GM21737 (cell line): ENCODE results near the gene SPNS2.

Experiments used
- ATAC-seq: cut with Tn5 transposase; IDR thresholded peaks from one replicate; pipeline ENCODE4 v1.9.1; 2021; ENCODE audit warnings: mild to moderate bottlenecking, moderate library complexity; ENCODE audit not compliant: unreplicated experiment

The SPNS2 gene

DNA sequence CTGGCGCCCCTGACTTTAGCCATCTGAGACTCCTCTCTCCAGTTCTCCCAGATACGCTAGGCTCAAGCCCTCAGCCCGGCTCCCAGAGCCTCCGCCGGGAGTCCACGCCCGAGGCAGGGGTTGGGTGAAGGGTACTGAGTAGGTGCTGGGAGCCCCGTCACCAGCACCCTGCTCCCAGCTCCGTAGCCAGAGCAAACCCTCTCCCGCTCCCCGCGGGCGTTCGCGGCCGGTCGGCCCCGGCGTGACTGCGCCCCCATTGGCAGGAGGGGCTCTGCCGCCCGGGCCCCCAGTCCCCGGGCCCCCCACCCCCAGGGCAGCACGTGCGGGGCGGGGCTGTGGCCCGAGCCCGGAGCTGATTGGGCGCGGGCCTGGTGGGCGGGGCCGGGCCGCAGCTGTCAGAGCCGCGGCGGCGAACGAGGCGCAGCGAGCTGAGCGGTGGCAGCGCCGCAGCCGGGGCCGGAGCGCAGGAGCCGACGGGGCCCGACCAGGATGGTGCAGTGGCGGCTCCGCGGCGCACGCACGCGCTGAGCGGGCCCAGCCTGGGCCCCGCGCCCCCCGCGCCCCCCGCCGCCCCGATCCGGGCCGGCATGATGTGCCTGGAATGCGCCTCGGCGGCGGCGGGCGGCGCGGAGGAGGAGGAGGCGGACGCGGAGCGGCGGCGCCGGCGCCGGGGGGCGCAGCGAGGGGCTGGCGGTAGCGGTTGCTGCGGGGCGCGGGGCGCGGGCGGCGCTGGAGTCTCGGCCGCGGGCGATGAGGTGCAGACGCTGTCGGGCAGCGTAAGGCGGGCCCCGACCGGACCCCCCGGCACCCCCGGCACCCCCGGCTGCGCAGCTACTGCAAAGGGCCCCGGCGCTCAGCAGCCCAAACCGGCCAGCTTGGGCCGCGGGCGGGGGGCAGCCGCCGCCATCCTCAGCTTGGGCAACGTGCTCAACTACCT, at the start of gene SPNS2:
TSS of gene SPNS2 (plus strand) at position 421 of the 937 bp plus-strand sequence. CDS start at position 588, 167 bp downstream.
- ATAC-seq: no peak

GRCh38 chr17:4449736-4450135, 48.9 kb upstream of the SPNS2 start:
- ATAC-seq: no peak

DNA sequence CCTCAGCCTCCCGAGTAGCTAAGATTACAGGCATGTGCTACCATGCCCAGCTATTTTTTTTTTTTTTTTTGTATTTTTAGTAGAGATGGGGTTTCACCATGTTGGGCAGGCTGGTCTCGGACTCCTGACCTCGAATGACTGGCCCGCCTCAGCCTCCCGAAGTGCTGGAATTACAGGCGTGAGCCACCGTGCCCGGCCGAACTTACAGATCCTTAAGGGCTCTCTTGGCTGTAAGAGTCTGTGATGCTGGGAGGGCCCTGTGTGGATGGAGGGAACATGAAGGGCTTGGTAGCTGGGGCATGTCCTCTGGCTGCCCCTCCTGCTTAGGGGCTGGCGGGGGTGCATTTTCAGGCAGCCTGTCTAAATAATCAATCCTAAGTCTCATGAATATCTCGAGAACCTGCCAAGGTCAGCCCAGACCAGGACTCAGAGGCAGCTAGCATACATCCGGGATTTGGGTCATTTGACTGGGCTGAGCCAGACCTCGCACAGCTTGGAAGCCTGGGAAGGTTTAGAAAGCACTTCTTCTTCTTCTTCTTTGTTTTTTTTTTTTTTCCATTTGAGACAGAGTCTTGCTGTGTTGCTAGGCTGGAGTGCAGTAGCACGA, 47.9 kb upstream of the SPNS2 start:
- ATAC-seq: no peak

GRCh38 chr17:4453812-4454591, 44.7 kb upstream of the SPNS2 start:
- ATAC-seq: no peak

GRCh38 chr17:4460661-4461060, 38.0 kb upstream of the SPNS2 start:
- no peak for ATAC-seq

DNA sequence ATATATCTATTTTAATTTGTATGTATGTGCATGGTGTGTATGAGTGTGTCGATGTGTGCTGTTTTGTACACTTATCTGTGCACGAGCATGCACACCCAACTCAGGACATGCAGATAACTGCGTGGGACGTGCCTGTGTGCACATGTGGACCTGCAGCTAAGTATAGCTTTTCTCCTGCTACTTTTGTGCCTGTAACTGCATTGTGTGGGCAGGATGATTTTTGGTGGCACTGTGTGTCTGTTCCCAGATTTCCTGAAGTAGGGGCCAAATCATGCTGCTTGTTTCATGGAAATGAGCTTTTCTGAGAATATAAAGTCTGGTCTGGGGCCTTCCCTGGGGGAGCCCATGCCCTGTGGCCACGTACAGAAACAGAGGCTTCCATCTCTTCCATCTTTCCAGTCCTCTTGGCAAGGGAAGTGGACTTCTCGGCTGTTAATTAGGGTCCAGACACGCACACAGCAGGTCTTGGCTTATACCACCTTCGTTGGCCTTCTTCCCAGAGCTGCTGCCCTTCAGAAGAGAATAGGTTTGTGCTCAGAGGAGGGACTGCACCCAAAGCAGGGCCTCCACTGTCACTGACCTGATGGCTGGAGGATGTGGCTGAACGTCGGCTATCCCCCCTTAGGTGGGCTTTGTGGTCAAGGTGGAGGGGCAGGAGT, 34.7 kb upstream of the SPNS2 start:
- ATAC-seq: no peak

DNA sequence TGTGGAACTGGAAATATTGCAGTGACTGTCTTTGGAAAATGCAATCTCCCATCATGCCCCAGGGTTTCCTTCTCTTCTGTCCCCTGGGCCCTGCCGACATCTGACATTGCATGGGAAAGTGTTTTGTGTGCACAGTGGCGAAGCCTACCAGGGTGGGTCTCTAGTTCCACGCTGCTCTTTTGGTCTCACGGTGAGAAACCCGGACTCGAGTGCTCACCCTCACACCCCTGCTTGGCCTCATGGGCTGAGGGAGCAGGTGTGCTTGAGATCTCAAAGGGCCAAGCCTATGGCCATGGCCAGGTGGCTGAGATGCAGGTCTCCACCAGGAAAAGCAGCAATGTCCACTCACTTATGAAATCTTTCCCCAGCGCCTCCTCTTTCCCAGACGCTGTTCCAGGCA, 32.9 kb upstream of the SPNS2 start:
- ATAC-seq: no peak

DNA sequence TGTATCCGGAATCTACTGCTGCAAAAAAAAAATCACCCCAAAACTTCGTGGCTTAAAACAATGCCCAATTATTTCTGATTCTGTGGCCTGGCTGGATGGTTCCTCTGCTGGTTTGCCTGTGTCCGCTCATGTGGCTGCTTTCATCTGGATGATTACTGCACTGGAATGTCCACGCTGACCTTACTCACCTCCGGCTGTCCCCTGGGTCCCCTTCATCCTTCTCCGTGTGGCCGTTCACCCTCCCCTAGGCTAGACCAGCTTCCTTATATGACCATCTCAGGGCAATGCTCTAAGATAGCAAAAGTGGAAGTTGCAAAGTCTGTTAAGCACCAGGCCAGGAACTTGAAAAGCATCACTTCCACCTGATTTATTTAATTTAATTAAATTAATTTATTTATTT, 31.4 kb upstream of the SPNS2 start:
- no peak for ATAC-seq

GRCh38 chr17:4469552-4469951, 29.1 kb upstream of the SPNS2 start:
- ATAC-seq: no peak

- ATAC-seq: no peak
These were observed 26.4 kb upstream of the SPNS2 start for GRCh38 chr17:4472286-4472685.

DNA sequence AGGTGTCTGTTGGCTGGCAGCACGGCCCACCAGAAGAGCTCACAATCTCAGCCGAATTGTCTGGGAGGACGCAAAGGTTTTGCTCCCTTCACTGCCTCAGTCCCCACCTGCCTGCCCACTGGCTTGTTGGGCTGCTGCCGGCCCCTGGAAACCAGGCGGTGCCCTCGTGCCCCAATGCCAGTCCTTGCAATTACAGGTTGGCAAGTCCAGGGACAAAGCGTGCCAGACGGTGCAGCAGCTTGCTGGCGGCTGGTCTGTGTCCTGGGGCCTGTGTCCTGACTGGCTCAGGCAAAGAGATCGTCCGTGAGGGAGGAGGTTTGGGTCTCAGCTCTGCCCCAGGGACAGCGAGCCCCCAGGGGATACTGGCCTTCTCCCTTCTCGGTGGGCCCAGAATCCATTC, 24.6 kb upstream of the SPNS2 start:
- ATAC-seq: no peak

- ATAC-seq: no peak
These were observed 23.7 kb upstream of the SPNS2 start for GRCh38 chr17:4475001-4475400.

DNA sequence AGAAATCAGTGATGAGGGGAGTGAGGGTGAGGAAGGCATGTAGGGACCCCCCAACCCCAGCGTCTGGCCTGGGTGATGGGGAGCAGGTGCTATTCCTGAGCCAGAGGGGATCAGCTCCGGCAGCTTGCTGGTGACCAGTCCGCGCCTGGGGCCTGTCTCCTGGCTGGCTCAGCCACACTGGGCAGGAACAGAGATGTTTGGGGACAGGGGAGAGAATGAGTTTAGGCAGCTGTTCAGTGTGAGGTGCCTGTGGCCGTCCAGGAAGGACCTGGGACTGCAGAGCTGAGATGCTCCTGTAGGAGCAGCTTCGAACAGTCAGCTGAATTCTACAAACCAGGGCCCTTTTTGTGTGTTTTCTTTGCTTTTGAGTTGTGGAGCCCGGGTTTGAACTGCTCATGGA, 23.2 kb upstream of the SPNS2 start:
- no peak for ATAC-seq

DNA sequence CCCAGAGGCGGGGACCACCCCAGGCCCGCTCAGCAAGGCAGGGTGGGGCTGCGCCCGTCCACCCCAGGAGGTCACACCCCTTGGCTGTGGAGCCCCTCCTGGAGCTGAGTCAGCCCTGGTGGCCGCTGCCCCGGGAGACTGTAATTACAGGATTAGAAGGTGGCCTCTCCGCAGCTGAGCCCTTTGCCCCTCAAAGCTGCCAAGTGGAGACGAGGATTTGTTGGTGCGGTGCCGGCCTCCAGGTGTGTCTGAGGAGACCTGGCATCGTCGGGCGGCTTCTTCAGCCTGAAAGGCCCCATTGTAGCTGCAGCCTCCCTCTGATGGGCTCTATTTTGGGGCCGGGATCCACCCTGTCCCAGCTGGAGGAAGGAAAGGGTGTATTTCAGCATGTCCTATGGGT, 22.7 kb upstream of the SPNS2 start:
- ATAC-seq: no peak

DNA sequence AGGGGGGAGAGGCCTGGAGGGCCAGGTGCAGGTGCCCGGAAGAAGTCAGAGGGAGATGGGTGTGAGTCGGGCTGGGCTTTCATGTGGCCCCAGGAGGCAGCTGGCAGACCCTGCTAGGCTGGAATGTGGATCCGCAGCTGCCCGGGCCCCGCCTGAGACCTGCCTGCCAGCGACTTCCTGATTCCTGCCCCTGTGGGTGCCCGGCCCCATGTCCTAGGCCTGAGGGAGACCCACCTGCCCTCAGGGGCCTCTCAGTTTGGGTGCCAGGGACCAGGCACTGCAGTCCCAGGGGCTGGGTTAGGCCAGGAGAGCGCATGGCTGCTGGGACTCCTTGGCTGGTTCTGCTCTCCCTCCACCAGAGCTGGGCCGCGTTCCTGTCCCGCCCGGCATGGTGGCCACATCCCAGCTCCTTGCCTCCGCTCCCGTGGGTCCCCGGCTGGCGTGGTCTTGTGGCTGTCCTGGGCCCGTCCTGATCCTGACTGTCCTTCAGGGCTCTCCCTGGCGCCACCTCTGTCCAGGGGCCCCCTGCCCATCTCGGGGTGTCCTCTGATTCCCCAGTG, 22.1 kb upstream of the SPNS2 start:
- no peak for ATAC-seq

DNA sequence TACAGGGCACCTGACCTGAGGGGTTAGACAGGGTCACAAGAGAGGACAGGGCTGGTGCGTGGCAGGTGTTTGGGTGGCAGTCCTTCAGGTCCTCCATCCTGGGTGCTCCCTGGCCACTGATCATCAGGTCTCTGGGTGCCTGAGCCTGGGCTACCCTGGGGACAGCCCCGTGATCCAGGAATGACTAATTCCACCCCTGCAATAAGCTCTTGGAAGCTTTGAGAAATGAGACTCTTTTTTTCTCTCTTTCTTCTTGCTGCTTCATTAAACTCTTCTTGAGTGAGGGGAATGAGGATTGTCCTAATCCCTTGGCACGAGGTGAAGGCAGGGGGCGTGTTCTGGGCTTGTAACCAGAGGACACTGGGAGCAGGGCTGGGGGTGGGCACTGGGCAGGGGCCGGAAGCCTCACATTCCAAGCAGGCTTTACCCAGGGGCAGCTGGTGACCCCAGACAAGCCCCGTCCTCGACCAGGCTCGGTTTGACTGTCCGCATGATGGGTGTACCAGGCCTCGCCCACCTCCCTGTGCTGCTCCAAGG, 21.4 kb upstream of the SPNS2 start:
- ATAC-seq: no peak

- ATAC-seq: no peak
These were observed 20.3 kb upstream of the SPNS2 start for GRCh38 chr17:4478318-4478830.

- ATAC-seq: no peak
These were observed 19.2 kb upstream of the SPNS2 start for GRCh38 chr17:4479340-4479981.

DNA sequence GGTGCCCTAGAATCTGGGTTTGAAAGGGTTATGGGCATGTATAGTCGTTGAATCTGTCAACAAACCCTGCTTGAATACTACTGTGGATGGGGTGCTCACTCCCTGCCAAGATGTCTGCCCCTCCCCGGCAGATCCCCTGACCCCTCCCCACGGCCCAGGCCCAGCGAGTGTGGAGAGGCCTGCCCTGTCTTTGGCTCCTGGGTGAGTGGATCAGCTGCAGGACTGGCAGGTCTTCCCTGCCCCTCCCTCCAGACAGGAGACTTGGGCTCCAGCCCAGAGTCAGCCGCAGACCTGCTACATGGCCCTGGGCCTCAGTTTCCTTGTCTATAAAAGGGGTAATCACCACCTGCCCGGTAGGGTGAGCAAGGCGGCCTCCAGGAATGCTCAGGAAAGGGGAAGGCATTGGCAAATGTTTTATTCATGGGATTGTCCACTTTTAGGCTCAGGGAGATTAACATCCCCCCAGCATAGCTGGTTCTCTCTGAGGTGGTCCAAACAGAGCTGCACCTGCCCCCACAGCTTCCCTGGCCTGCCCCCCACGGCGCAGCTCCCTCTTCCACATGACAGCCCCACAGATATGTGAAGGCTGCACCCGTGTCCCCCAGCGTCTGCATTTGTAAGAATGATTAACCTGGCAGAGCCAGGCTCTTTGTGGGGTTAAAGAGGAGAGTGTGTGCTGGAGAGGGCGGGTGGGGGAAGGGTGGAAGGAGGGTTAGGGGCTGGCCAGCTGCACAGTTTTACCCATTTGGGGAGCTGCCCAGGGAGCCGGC, 18.5 kb upstream of the SPNS2 start:
- no peak for ATAC-seq
